Neural cell (in vitro differentiated cells): Measurements from ENCODE around the gene MYO10. TPM values are rescaled to one million over a fixed set of nuclear protein-coding genes. Genes with fewer than 3 reads are reported as not detected.

Source experiments
- H2AFZ ChIP-seq: fragments of 200-600, 300-800 bp; sonication (generic), shearing (Covaris generic); 2 replicates; pipeline ENCODE4 v1.6.0; 2014; ENCODE audit warnings: low read depth, mild to moderate bottlenecking, antibody characterized with exemption, low read length, moderate library complexity
- H3F3A ChIP-seq: fragments of 200-600 bp; shearing (Covaris generic); 2 replicates; pipeline ENCODE4 v1.6.1; 2016; ENCODE audit warnings: mild to moderate bottlenecking, moderate library complexity, mixed read lengths, antibody characterized with exemption, low read length; ENCODE audit not compliant: insufficient read depth, poor library complexity, severe bottlenecking
- H3K27ac ChIP-seq: fragments of 200-600, 300-800 bp; sonication (generic), shearing (Covaris generic); 2 replicates; pipeline ENCODE4 v1.5.1; 2014; ENCODE audit warnings: mild to moderate bottlenecking, low read length, moderate library complexity
- H3K27me3 ChIP-seq: fragments of 300-800, 200-600 bp; sonication (generic), shearing (Covaris generic); 2 replicates; pipeline ENCODE4 v1.6.0; 2014; ENCODE audit warnings: mild to moderate bottlenecking, low read depth, low read length, moderate library complexity; ENCODE audit not compliant: insufficient read depth
- H3K36me3 ChIP-seq: fragments of 300-800, 200-600 bp; sonication (generic), shearing (Covaris generic); 2 replicates; pipeline ENCODE4 v1.5.1; 2014; ENCODE audit warnings: mild to moderate bottlenecking, antibody characterized with exemption, low read length, moderate library complexity; ENCODE audit not compliant: insufficient read depth
- H3K4me2 ChIP-seq: fragments of 300-800, 200-600 bp; sonication (generic), shearing (Covaris generic); 2 replicates; pipeline ENCODE4 v1.6.0; 2014; ENCODE audit warnings: mild to moderate bottlenecking, low read length
- H3K4me3 ChIP-seq: fragments of 300-800, 200-600 bp; sonication (generic), shearing (Covaris generic); 2 replicates; pipeline ENCODE4 v1.5.1; 2014; ENCODE audit warnings: mild to moderate bottlenecking, low read length, moderate library complexity
- H3K79me2 ChIP-seq: fragments of 200-600 bp; shearing (Covaris generic); replicated peaks from 2 replicates; pipeline ENCODE4 v1.6.0; 2014; ENCODE audit warnings: mild to moderate bottlenecking, low read length, moderate library complexity; ENCODE audit not compliant: insufficient read depth
- H3K9ac ChIP-seq: fragments of 300-800, 200-600 bp; sonication (generic), shearing (Covaris generic); 2 replicates; pipeline ENCODE4 v1.6.1; 2016; ENCODE audit warnings: mild to moderate bottlenecking, low read length, mixed read lengths
- H3K9me2 ChIP-seq: fragments of 200-600 bp; shearing (Covaris generic); 2 replicates; pipeline ENCODE4 v1.6.1; 2016; ENCODE audit warnings: mild to moderate bottlenecking, low read length, mixed read lengths; ENCODE audit not compliant: insufficient read depth
- H3K9me3 ChIP-seq: fragments of 200-600, 300-800 bp; sonication (generic), shearing (Covaris generic); 2 replicates; pipeline ENCODE4 v1.6.1; 2016; ENCODE audit warnings: mild to moderate bottlenecking, mixed run types, low read length, moderate library complexity, mixed read lengths
- H4K20me1 ChIP-seq: fragments of 200-600 bp; shearing (Covaris generic); 2 replicates; pipeline ENCODE4 v1.6.1; 2016; ENCODE audit warnings: mild to moderate bottlenecking, mixed run types; ENCODE audit not compliant: insufficient read depth
- CTCF ChIP-seq: fragments of 450-650 bp; IDR thresholded peaks from 2 replicates; pipeline ENCODE4 v1.5.1; 2014; ENCODE audit warnings: antibody characterized with exemption, mild to moderate bottlenecking, moderate library complexity; ENCODE audit not compliant: poor library complexity, severe bottlenecking
- EP300 ChIP-seq: fragments of 450-650 bp; conservative IDR thresholded peaks from 2 replicates; pipeline ENCODE4 v1.6.1; 2014; ENCODE audit warnings: antibody characterized with exemption, mild to moderate bottlenecking, moderate library complexity; ENCODE audit not compliant: poor library complexity, severe bottlenecking
- EZH2 ChIP-seq: fragments of 200-600, 300-800 bp; shearing (Covaris generic), sonication (generic); IDR thresholded peaks from 2 replicates; pipeline ENCODE4 v1.6.1; 2014; ENCODE audit warnings: antibody characterized with exemption, low read length, borderline replicate concordance, mild to moderate bottlenecking; ENCODE audit not compliant: insufficient read depth, poor library complexity, severe bottlenecking
- MXI1 ChIP-seq: fragments of 450-650 bp; conservative IDR thresholded peaks from 2 replicates; pipeline ENCODE4 v1.6.1; 2014; ENCODE audit warnings: antibody characterized with exemption, mild to moderate bottlenecking; ENCODE audit not compliant: poor library complexity, severe bottlenecking
- POLR2AphosphoS5 ChIP-seq: IDR thresholded peaks from 2 replicates; pipeline ENCODE4 v1.6.1; 2012
- RAD21 ChIP-seq: fragments of 450-650 bp; conservative IDR thresholded peaks from 2 replicates; pipeline ENCODE4 v1.6.1; 2014; ENCODE audit warnings: antibody characterized with exemption, mild to moderate bottlenecking, moderate library complexity
- REST ChIP-seq: IDR thresholded peaks from 2 replicates; pipeline ENCODE4 v1.6.1; 2012; ENCODE audit warnings: borderline replicate concordance
- SMC3 ChIP-seq: fragments of 450-650 bp; conservative IDR thresholded peaks from 2 replicates; pipeline ENCODE4 v1.6.1; 2014; ENCODE audit warnings: antibody characterized with exemption, mild to moderate bottlenecking, moderate library complexity; ENCODE audit not compliant: poor library complexity
- TAF1 ChIP-seq: IDR thresholded peaks from 2 replicates; pipeline ENCODE4 v1.6.1; 2012; ENCODE audit warnings: low read depth
- polyA plus RNA-seq: library from polyadenylated mRNA; depleted of rRNA; stranded (reverse); fragments of >200 nt; gene quantifications from 2 replicates; pipeline ENCODE4 v1.2.3, GENCODE V29; 2014

Gene MYO10
- polyA plus RNA-seq, 1 donor from 2014 or later, result 3.2 TPM

GRCh38 chr5:16679190-16679589 lies 256.9 kb downstream of the MYO10 start:
- H2AFZ ChIP-seq, result no peak overlapping the region
- no peaks in the 10 kb centered on the region for H3F3A ChIP-seq
- no peak overlapping the region for H3K4me3 ChIP-seq
- no peak for TF ChIP-seq REST
- no peak for TF ChIP-seq RAD21
- no peak for TF ChIP-seq MXI1
- no peak for TF ChIP-seq TAF1
- no peak for TF ChIP-seq EP300
- TF ChIP-seq POLR2AphosphoS5, result no peak
- TF ChIP-seq SMC3, result no peak
- no peak for TF ChIP-seq EZH2
- TF ChIP-seq CTCF, result no peak
- no peaks in the 10 kb centered on the region for H3K79me2 ChIP-seq
- H3K27me3 ChIP-seq, result no peaks in the 10 kb centered on the region
- no peaks in the 10 kb centered on the region for H3K9me2 ChIP-seq
- H3K27ac ChIP-seq, result no peak overlapping the region
- no peak overlapping the region for H3K9ac ChIP-seq
- no peaks in the 10 kb centered on the region for H3K9me3 ChIP-seq
- no peaks in the 10 kb centered on the region for H3K36me3 ChIP-seq
- no peaks in the 10 kb centered on the region for H4K20me1 ChIP-seq
- H3K4me2 ChIP-seq, result no peak overlapping the region

- Histone ChIP-seq H3K27me3 (no peaks in the 10 kb centered on the region), H3K4me3 (no peak overlapping the region), H3K27ac (no peak overlapping the region), H2AFZ (no peak overlapping the region), H3K9ac (no peak overlapping the region), H3K4me2 (no peak overlapping the region), H3K79me2 (no peaks in the 10 kb centered on the region), H3K9me3 (no peaks in the 10 kb centered on the region), H4K20me1 (no peaks in the 10 kb centered on the region), H3F3A (no peaks in the 10 kb centered on the region), H3K36me3 (no peaks in the 10 kb centered on the region), H3K9me2 (no peaks in the 10 kb centered on the region)
- no peak for TF ChIP-seq POLR2AphosphoS5
- TF ChIP-seq RAD21, result no peak
- TF ChIP-seq MXI1, result no peak
- TF ChIP-seq REST, result no peak
- no peak for TF ChIP-seq TAF1
- no peak for TF ChIP-seq EZH2
- TF ChIP-seq SMC3, result no peak
- no peak for TF ChIP-seq EP300
- no peak for TF ChIP-seq CTCF
Measured at GRCh38 chr5:16675806-16676205, 260.3 kb downstream of the MYO10 start.
